ENCODE data around the gene NME1. TPM values are rescaled to one million over a fixed set of nuclear protein-coding genes. Genes with fewer than 3 reads are reported as not detected.

The NME1 gene
- polyA plus RNA-seq (2012; ENCODE audit: insufficient read length, low read depth): 169 TPM

- peak; percentile 88 for TF ChIP-seq POLR2AphosphoS5 (IDR thresholded peaks at IDR 0.05; ENCODE audit: low read depth, low read length)
- TF ChIP-seq, protein P1, sequence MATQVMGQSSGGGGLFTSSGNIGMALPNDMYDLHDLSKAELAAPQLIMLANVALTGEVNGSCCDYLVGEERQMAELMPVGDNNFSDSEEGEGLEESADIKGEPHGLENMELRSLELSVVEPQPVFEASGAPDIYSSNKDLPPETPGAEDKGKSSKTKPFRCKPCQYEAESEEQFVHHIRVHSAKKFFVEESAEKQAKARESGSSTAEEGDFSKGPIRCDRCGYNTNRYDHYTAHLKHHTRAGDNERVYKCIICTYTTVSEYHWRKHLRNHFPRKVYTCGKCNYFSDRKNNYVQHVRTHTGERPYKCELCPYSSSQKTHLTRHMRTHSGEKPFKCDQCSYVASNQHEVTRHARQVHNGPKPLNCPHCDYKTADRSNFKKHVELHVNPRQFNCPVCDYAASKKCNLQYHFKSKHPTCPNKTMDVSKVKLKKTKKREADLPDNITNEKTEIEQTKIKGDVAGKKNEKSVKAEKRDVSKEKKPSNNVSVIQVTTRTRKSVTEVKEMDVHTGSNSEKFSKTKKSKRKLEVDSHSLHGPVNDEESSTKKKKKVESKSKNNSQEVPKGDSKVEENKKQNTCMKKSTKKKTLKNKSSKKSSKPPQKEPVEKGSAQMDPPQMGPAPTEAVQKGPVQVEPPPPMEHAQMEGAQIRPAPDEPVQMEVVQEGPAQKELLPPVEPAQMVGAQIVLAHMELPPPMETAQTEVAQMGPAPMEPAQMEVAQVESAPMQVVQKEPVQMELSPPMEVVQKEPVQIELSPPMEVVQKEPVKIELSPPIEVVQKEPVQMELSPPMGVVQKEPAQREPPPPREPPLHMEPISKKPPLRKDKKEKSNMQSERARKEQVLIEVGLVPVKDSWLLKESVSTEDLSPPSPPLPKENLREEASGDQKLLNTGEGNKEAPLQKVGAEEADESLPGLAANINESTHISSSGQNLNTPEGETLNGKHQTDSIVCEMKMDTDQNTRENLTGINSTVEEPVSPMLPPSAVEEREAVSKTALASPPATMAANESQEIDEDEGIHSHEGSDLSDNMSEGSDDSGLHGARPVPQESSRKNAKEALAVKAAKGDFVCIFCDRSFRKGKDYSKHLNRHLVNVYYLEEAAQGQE (IDR thresholded peaks at IDR 0.05; ENCODE audit: insufficient read depth in 1 of 2, low read depth in 2 of 2, low read length in 2 of 2): peak; percentile 47 to 61; a peak in 2 of 4 replicates
- TF ChIP-seq TAF1 (IDR thresholded peaks at IDR 0.05; ENCODE audit: borderline replicate concordance, insufficient read depth, low read length): peak; percentile 99
- peak; percentile 98; the same call in 1 of the 2 replicates for TF ChIP-seq SIN3A (IDR thresholded peaks at IDR 0.05; ENCODE audit: borderline replicate concordance, insufficient read depth, low read length)
- peak; percentile 92 for TF ChIP-seq FOXP2 (optimal IDR thresholded peaks at IDR 0.05; ENCODE audit: borderline replicate concordance, extremely low read depth, extremely low read length, insufficient read depth)
Observed at GRCh38 chr17:51153210-51154072, at the start of gene NME1. Gene NME1 (plus strand): TSS chr17:51153559. CDS start chr17:51155655, 2,096 bp downstream.

GRCh38 chr17:51107778-51108177 lies 45.6 kb upstream of the NME1 start:
- no peak for TF ChIP-seq TAF1 (IDR thresholded peaks at IDR 0.05; ENCODE audit: borderline replicate concordance, insufficient read depth, low read length)
- TF ChIP-seq FOXP2 (optimal IDR thresholded peaks at IDR 0.05; ENCODE audit: borderline replicate concordance, extremely low read depth, extremely low read length, insufficient read depth): no peak
- TF ChIP-seq POLR2AphosphoS5 (IDR thresholded peaks at IDR 0.05; ENCODE audit: low read depth, low read length): no peak
- TF ChIP-seq SIN3A (IDR thresholded peaks at IDR 0.05; ENCODE audit: borderline replicate concordance, insufficient read depth, low read length): no peak
- TF ChIP-seq, protein P1 (IDR thresholded peaks at IDR 0.05; ENCODE audit: insufficient read depth in 1 of 2, low read depth in 2 of 2, low read length in 2 of 2): no peak

DNA sequence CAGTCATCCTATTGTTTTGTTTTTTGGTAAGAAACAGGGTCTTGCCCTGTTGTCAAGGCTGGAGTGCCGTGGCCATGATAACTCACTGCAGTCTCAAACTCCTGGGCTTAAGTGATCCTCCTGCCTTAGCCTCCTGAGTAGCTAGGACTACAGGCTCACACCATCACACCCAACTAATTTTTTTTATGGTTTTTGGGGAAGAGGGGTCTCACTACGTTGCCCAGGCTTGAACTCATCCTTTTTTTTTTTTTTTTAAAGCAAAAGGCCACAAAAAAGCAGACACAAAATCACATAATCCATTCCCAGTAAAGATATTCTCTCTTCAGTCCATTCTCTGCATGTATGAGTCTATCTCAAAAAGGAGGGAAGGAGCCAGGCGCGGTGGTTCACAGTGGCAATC lies 38.2 kb upstream of the NME1 start:
- TF ChIP-seq POLR2AphosphoS5 (IDR thresholded peaks at IDR 0.05; ENCODE audit: low read depth, low read length) (no peak), FOXP2 (optimal IDR thresholded peaks at IDR 0.05; ENCODE audit: borderline replicate concordance, extremely low read depth, extremely low read length, insufficient read depth) (no peak), SIN3A (IDR thresholded peaks at IDR 0.05; ENCODE audit: borderline replicate concordance, insufficient read depth, low read length) (no peak), TAF1 (IDR thresholded peaks at IDR 0.05; ENCODE audit: borderline replicate concordance, insufficient read depth, low read length) (no peak)
- TF ChIP-seq, protein P1 (IDR thresholded peaks at IDR 0.05; ENCODE audit: insufficient read depth in 1 of 2, low read depth in 2 of 2, low read length in 2 of 2): no peak

GRCh38 chr17:51118330-51119195 lies 34.8 kb upstream of the NME1 start:
- TF ChIP-seq, protein P1 (IDR thresholded peaks at IDR 0.05; ENCODE audit: insufficient read depth in 1 of 2, low read depth in 2 of 2, low read length in 2 of 2): no peak
- TF ChIP-seq TAF1 (IDR thresholded peaks at IDR 0.05; ENCODE audit: borderline replicate concordance, insufficient read depth, low read length) (no peak), FOXP2 (optimal IDR thresholded peaks at IDR 0.05; ENCODE audit: borderline replicate concordance, extremely low read depth, extremely low read length, insufficient read depth) (no peak), POLR2AphosphoS5 (IDR thresholded peaks at IDR 0.05; ENCODE audit: low read depth, low read length) (no peak), SIN3A (IDR thresholded peaks at IDR 0.05; ENCODE audit: borderline replicate concordance, insufficient read depth, low read length) (no peak)
